ENCODE measurements around the gene ELF4. TPM values are rescaled to one million over a fixed set of nuclear protein-coding genes. Genes with fewer than 3 reads are reported as not detected.

Gene ELF4
- total and polyA plus RNA-seq, 2 of the 13 experiments (the other 11 are each of a cell fraction or from before 2014, with no cell fraction given): 1.3 to 2.6 TPM

DNA sequence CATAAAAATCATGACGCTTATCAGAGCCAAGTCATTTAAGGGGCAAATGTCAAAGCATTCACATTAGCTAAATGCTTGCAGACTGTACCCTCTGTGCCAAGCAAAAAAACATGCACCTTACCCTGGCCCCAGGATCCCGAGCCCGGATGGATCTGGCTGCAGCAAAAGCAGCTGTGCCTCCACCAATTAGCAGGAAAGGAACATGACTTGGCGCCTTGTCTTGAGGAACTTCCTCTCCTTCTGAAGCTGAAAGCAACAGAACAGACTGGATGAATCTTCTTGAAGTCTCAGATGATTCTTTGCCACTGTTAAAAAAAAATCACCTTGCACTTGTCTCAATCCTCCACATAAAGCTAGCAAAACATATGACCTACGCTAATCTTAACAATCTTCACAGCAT is 37.3 kb upstream of the ELF4 start (continued):
- TF ChIP-seq ZNF784 (CRISPR knock-in tag; IDR thresholded peaks at IDR 0.05; ENCODE audit: borderline replicate concordance) (no peak), CREBL2 (CRISPR knock-in tag; IDR thresholded peaks at IDR 0.05; ENCODE audit: borderline replicate concordance) (no peak), ZNF75D (CRISPR knock-in tag; IDR thresholded peaks at IDR 0.05; ENCODE audit: borderline replicate concordance) (no peak), ZNF609 (CRISPR knock-in tag; IDR thresholded peaks at IDR 0.05; ENCODE audit: borderline replicate concordance) (no peak), ZNF720 (CRISPR knock-in tag; IDR thresholded peaks at IDR 0.05) (no peak)
- TF ChIP-seq, protein P1, sequence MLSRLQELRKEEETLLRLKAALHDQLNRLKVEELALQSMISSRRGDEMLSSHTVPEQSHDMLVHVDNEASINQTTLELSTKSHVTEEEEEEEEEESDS (CRISPR knock-in tag; IDR thresholded peaks at IDR 0.05; ENCODE audit: borderline replicate concordance): no peak
- TF ChIP-seq, protein P2, sequence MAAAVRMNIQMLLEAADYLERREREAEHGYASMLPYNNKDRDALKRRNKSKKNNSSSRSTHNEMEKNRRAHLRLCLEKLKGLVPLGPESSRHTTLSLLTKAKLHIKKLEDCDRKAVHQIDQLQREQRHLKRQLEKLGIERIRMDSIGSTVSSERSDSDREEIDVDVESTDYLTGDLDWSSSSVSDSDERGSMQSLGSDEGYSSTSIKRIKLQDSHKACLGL (CRISPR knock-in tag; IDR thresholded peaks at IDR 0.05): no peak
- TF ChIP-seq, protein P3, sequence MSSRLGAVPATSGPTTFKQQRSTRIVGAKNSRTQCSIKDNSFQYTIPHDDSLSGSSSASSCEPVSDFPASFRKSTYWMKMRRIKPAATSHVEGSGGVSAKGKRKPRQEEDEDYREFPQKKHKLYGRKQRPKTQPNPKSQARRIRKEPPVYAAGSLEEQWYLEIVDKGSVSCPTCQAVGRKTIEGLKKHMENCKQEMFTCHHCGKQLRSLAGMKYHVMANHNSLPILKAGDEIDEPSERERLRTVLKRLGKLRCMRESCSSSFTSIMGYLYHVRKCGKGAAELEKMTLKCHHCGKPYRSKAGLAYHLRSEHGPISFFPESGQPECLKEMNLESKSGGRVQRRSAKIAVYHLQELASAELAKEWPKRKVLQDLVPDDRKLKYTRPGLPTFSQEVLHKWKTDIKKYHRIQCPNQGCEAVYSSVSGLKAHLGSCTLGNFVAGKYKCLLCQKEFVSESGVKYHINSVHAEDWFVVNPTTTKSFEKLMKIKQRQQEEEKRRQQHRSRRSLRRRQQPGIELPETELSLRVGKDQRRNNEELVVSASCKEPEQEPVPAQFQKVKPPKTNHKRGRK (CRISPR knock-in tag; IDR thresholded peaks at IDR 0.05): no peak

Measured in HepG2 (cell line).